GM12878 (cell line): ENCODE measurements around the gene GIT1. TPM values are rescaled to one million over a fixed set of nuclear protein-coding genes. Genes with fewer than 3 reads are reported as not detected.
A peak's percentile ranks its signal among the peaks of the same experiment; 100 is the strongest.

Source experiments
- CTCF ChIP-seq, 3 experiments: IDR thresholded peaks in 2 of 3; conservative IDR thresholded peaks in 1 of 3; 2 replicates each; pipeline ENCODE4 v1.5.1; 2011; ENCODE audit warnings: low read depth in 3 of 3, low read length in 3 of 3, mild to moderate bottlenecking in 3 of 3, control low read depth in 2 of 3, moderate library complexity in 2 of 3, inconsistent platforms in 1 of 3, mixed read lengths in 1 of 3; ENCODE audit not compliant: control insufficient read depth in 2 of 3, insufficient read depth in 1 of 3; ENCODE audit errors: extremely low read depth in 1 of 3
- E4F1 ChIP-seq: fragments of 450-650 bp; IDR thresholded peaks from 2 replicates; pipeline ENCODE4 v1.6.1; 2018; ENCODE audit warnings: borderline replicate concordance, mild to moderate bottlenecking; ENCODE audit not compliant: partially characterized antibody
- GATAD2B ChIP-seq: fragments of 450-650 bp; conservative IDR thresholded peaks from 2 replicates; pipeline ENCODE4 v1.6.1; 2017; ENCODE audit warnings: low read depth, mild to moderate bottlenecking, moderate library complexity
- KLF5 ChIP-seq: fragments of 450-650 bp; IDR thresholded peaks from 2 replicates; pipeline ENCODE4 v1.6.1; 2014; ENCODE audit warnings: mild to moderate bottlenecking; ENCODE audit not compliant: partially characterized antibody
- MXI1 ChIP-seq: fragments of 150-350 bp; IDR thresholded peaks from 2 replicates; pipeline ENCODE4 v1.6.1; 2011; ENCODE audit warnings: low read depth, mild to moderate bottlenecking, inconsistent platforms, low read length, improper control_type of control experiment
- NBN ChIP-seq: fragments of 450-650 bp; IDR thresholded peaks from 2 replicates; pipeline ENCODE4 v1.6.1; 2016
- NKRF ChIP-seq: fragments of 450-650 bp; conservative IDR thresholded peaks from 2 replicates; pipeline ENCODE4 v1.6.1; 2017; ENCODE audit warnings: mild to moderate bottlenecking, moderate library complexity
- RB1 ChIP-seq: fragments of 450-650 bp; formaldehyde crosslinking; IDR thresholded peaks from 2 replicates; pipeline ENCODE4 v1.6.1; 2017; ENCODE audit warnings: mild to moderate bottlenecking, borderline replicate concordance
- SPI1 ChIP-seq: IDR thresholded peaks from 2 replicates; pipeline ENCODE4 v1.6.1; 2011; ENCODE audit warnings: low read depth, mild to moderate bottlenecking, low read length, moderate library complexity, borderline replicate concordance; ENCODE audit not compliant: insufficient read depth
- YY1 ChIP-seq: IDR thresholded peaks from 2 replicates; pipeline ENCODE4 v1.6.1; 2011; ENCODE audit warnings: low read depth, mild to moderate bottlenecking, low read length
- ZBED1 ChIP-seq: IDR thresholded peaks from 2 replicates; pipeline ENCODE4 v1.6.1; 2016; ENCODE audit warnings: borderline replicate concordance
- polyA plus RNA-seq, 11 experiments: library from polyadenylated mRNA; depleted of rRNA in 4 of 11; unstranded in 6 of 11; stranded (reverse) in 5 of 11; fragments of >200 nt; fragmentation: Nextera tagmentation in 4 of 11; fragmentation: Illumina TruSeq in 1 of 11; extraction: Ambion mirVana in 4 of 11; extraction: Trizol in 1 of 11; gene quantifications; 1 replicate in 1 of 11; 2 replicates in 10 of 11; pipeline versions ENCODE4 v1.2.1 to v1.2.3, GENCODE V29; 2011 to 2016; ENCODE audit warnings: inconsistent platforms in 2 of 11, missing spikeins in 2 of 11, low read depth in 1 of 11
- total RNA-seq, 4 experiments: library from RNA; depleted of rRNA in 3 of 4; stranded (reverse); fragments of >200 nt in 3 of 4; fragmentation: Illumina TruSeq in 1 of 4; extraction: Trizol in 1 of 4; gene quantifications; 2 replicates each; pipeline versions ENCODE4 v1.2.1 to v1.2.3, GENCODE V29; 2013 to 2021
- TF ChIP-seq, protein P1 (sequence below): IDR thresholded peaks from 2 replicates; pipeline ENCODE4 v1.6.1; 2012; ENCODE audit warnings: improper control_type of control experiment, low read depth, low read length; ENCODE audit not compliant: insufficient replicate concordance

Gene GIT1
- total and polyA plus RNA-seq, 10 of the 15 experiments (the other 5 are each of a cell fraction or from before 2014, with no cell fraction given) = 0.24 to 45.3 (median 20.9) TPM

- TF ChIP-seq, protein P1, sequence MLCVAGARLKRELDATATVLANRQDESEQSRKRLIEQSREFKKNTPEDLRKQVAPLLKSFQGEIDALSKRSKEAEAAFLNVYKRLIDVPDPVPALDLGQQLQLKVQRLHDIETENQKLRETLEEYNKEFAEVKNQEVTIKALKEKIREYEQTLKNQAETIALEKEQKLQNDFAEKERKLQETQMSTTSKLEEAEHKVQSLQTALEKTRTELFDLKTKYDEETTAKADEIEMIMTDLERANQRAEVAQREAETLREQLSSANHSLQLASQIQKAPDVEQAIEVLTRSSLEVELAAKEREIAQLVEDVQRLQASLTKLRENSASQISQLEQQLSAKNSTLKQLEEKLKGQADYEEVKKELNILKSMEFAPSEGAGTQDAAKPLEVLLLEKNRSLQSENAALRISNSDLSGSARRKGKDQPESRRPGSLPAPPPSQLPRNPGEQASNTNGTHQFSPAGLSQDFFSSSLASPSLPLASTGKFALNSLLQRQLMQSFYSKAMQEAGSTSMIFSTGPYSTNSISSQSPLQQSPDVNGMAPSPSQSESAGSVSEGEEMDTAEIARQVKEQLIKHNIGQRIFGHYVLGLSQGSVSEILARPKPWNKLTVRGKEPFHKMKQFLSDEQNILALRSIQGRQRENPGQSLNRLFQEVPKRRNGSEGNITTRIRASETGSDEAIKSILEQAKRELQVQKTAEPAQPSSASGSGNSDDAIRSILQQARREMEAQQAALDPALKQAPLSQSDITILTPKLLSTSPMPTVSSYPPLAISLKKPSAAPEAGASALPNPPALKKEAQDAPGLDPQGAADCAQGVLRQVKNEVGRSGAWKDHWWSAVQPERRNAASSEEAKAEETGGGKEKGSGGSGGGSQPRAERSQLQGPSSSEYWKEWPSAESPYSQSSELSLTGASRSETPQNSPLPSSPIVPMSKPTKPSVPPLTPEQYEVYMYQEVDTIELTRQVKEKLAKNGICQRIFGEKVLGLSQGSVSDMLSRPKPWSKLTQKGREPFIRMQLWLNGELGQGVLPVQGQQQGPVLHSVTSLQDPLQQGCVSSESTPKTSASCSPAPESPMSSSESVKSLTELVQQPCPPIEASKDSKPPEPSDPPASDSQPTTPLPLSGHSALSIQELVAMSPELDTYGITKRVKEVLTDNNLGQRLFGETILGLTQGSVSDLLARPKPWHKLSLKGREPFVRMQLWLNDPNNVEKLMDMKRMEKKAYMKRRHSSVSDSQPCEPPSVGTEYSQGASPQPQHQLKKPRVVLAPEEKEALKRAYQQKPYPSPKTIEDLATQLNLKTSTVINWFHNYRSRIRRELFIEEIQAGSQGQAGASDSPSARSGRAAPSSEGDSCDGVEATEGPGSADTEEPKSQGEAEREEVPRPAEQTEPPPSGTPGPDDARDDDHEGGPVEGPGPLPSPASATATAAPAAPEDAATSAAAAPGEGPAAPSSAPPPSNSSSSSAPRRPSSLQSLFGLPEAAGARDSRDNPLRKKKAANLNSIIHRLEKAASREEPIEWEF = no peak
- TF ChIP-seq GATAD2B (peak; percentile 60; the same call in 1 of the 2 replicates), ZBED1 (no peak), CTCF (IDR thresholded peaks at IDR 0.05 in 2 of 3, conservative IDR thresholded peaks at IDR 0.05 in 1 of 3; ENCODE audit: control insufficient read depth in 2 of 3, extremely low read depth in 1 of 3, insufficient read depth in 1 of 3, low read depth in 3 of 3, low read length in 3 of 3) (peak; percentile 83 to 93 (median 92)), KLF5 (peak; percentile 61), RB1 (0 out of 2 replicates have a peak, but pooled peaks have one; percentile 29), YY1 (0 out of 2 replicates have a peak, but pooled peaks have one; percentile 41), E4F1 (no peak), SPI1 (peak; percentile 4; the same call in 1 of the 2 replicates), NKRF (peak; percentile 61), MXI1 (peak; percentile 57), NBN (0 out of 2 replicates have a peak, but pooled peaks have one; percentile 4)
Measured at GRCh38 chr17:29617481-29618271, 28.2 kb upstream of the GIT1 start (continued).
